ENCODE measurements around the gene GFRA3. TPM values are rescaled to one million over a fixed set of nuclear protein-coding genes. Genes with fewer than 3 reads are reported as not detected.

Gene GFRA3
- total and polyA plus RNA-seq, 2 donors, result 0.14 to 2.1 TPM

DNA sequence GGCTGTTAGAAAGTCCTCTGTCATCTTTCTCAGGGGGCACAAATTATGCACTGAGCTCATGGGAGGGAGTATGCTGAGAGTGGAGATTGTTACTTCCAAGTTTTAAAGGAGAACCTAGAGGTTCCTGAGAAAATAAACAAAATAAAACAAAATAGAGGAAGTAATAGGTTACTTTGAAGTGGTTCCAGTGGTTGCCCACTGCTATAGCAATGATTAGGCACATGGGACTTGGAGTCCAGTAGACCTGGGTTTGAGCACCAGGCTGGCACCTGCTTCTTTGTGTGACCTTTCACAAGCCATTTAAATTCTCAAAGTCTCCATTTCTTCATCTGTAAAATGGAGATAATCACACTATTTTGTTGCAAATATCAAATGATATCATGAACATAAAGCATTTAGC is 47.5 kb downstream of the GFRA3 start:
- DNase-seq (ENCODE audit: low read depth in 6 of 9, low spot score in 9 of 9), result no peak
- Histone ChIP-seq H3K4me3 (ENCODE audit: low read length in 2 of 2) (no peak overlapping the region), H3K4me1 (ENCODE audit: control insufficient read depth in 2 of 2, insufficient read depth in 2 of 2, low read length in 2 of 2) (peaks cover 0 to 3% of the 10 kb centered on the region in 2 donors), H3K9me3 (ENCODE audit: control insufficient read depth in 2 of 2, insufficient read depth in 1 of 2, low read length in 1 of 2) (peaks cover 0 to 13% of the 10 kb centered on the region in 2 donors), H3K27me3 (ENCODE audit: control insufficient read depth in 2 of 2, insufficient read depth in 1 of 2, low read length in 1 of 2) (peaks cover 0 to 6% of the 10 kb centered on the region in 2 donors), H3K36me3 (ENCODE audit: control insufficient read depth in 2 of 2, insufficient read depth in 2 of 2, low read length in 1 of 2) (no peaks in the 10 kb centered on the region), H3K27ac (ENCODE audit: low read depth in 1 of 2, low read length in 1 of 2) (no peak overlapping the region)

DNA sequence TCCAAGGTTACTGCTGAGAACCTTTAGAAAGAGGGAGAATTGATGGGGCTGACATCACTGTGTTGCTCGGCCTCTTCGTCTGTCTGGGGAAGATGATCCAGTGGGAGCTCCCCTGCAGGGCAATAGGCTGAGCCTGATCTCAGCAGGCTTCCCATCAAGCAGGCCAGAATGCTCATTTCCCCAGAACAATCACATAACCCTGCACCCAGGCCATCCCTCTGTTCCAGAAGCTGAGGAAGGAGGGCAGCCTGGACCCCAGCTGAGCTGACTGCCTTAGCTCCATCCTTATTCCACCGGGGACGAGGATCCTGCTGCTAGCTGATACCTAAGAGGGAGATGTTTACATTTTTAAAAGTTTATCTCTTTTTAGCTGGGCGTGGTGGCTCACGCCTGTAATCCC is 49.7 kb downstream of the GFRA3 start:
- Histone ChIP-seq H3K27ac (ENCODE audit: low read depth in 1 of 2, low read length in 1 of 2) (no peak overlapping the region), H3K4me1 (ENCODE audit: control insufficient read depth in 2 of 2, insufficient read depth in 2 of 2, low read length in 2 of 2) (no peaks in the 10 kb centered on the region), H3K36me3 (ENCODE audit: control insufficient read depth in 2 of 2, insufficient read depth in 2 of 2, low read length in 1 of 2) (no peaks in the 10 kb centered on the region), H3K27me3 (ENCODE audit: control insufficient read depth in 2 of 2, insufficient read depth in 1 of 2, low read length in 1 of 2) (peaks cover 0 to 6% of the 10 kb centered on the region in 2 donors), H3K9me3 (ENCODE audit: control insufficient read depth in 2 of 2, insufficient read depth in 1 of 2, low read length in 1 of 2) (peaks cover 0 to 11% of the 10 kb centered on the region in 2 donors), H3K4me3 (ENCODE audit: low read length in 2 of 2) (no peak overlapping the region)
- DNase-seq (ENCODE audit: low read depth in 6 of 9, low spot score in 9 of 9), result no peak
- WGBS, result 98% methylated on average over 6 of the region's 6 CpGs

DNA sequence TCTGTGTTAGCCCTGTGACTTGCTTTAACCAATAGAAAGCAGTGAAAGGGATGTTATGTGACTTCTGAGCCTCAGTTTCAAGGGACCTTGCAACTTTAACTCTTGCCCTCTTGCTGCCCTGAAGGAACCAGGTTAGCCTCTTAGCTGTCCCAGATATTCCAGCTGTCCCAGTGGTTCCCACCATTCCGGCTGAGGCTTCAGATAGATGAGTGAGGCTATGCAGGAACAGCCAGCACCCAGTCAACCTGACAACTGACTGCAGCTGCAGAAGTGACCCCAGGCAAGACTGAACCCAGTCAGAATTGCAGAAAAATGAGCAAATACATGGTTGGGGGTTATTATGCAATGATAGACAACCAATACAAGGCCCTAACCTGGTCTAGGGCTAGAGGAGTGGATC is 50.9 kb downstream of the GFRA3 start:
- peaks cover 0 to 11% of the 10 kb centered on the region in 2 donors for H3K9me3 ChIP-seq (ENCODE audit: control insufficient read depth in 2 of 2, insufficient read depth in 1 of 2, low read length in 1 of 2)
- no peak overlapping the region for H3K4me3 ChIP-seq (ENCODE audit: low read length in 2 of 2)
- no peaks in the 10 kb centered on the region for H3K36me3 ChIP-seq (ENCODE audit: control insufficient read depth in 2 of 2, insufficient read depth in 2 of 2, low read length in 1 of 2)
- no peak overlapping the region for H3K27ac ChIP-seq (ENCODE audit: low read depth in 1 of 2, low read length in 1 of 2)
- peaks cover 0 to 6% of the 10 kb centered on the region in 2 donors for H3K27me3 ChIP-seq (ENCODE audit: control insufficient read depth in 2 of 2, insufficient read depth in 1 of 2, low read length in 1 of 2)
- DNase-seq (ENCODE audit: low read depth in 6 of 9, low spot score in 9 of 9), result no peak
- WGBS, result 98% methylated on average over 1 of the region's 1 CpG
- no peaks in the 10 kb centered on the region for H3K4me1 ChIP-seq (ENCODE audit: control insufficient read depth in 2 of 2, insufficient read depth in 2 of 2, low read length in 2 of 2)

- 95% methylated on average over 2 of the region's 2 CpGs for WGBS
- H3K27ac ChIP-seq (ENCODE audit: low read depth in 1 of 2, low read length in 1 of 2), result no peak overlapping the region
- H3K4me3 ChIP-seq (ENCODE audit: low read length in 2 of 2), result no peak overlapping the region
- no peaks in the 10 kb centered on the region for H3K9me3 ChIP-seq (ENCODE audit: control insufficient read depth in 2 of 2, insufficient read depth in 1 of 2, low read length in 1 of 2)
- H3K27me3 ChIP-seq (ENCODE audit: control insufficient read depth in 2 of 2, insufficient read depth in 1 of 2, low read length in 1 of 2), result no peaks in the 10 kb centered on the region
- H3K4me1 ChIP-seq (ENCODE audit: control insufficient read depth in 2 of 2, insufficient read depth in 2 of 2, low read length in 2 of 2), result peaks cover 0 to 13% of the 10 kb centered on the region in 2 donors
- no peaks in the 10 kb centered on the region for H3K36me3 ChIP-seq (ENCODE audit: control insufficient read depth in 2 of 2, insufficient read depth in 2 of 2, low read length in 1 of 2)
- DNase-seq (ENCODE audit: low read depth in 6 of 9, low spot score in 9 of 9), result no peak
Measured at GRCh38 chr5:138216799-138217198, 57.6 kb downstream of the GFRA3 start.

GRCh38 chr5:138213161-138214029 is 61.0 kb downstream of the GFRA3 start, which contains the start of gene CDC23:
Gene CDC23, minus strand, starts transcription at chr5:138213323. Its CDS starts 11 bp downstream, at chr5:138213312.
- WGBS, result 1% methylated on average over 32 of the region's 32 CpGs
- H3K27ac ChIP-seq (ENCODE audit: low read depth in 1 of 2, low read length in 1 of 2), result peak within 1 kb of the TSS; percentile 70 to 84
- DNase-seq (ENCODE audit: low read depth in 6 of 9, low spot score in 9 of 9), result peak; percentile 88 to 98 (median 95)

DNA sequence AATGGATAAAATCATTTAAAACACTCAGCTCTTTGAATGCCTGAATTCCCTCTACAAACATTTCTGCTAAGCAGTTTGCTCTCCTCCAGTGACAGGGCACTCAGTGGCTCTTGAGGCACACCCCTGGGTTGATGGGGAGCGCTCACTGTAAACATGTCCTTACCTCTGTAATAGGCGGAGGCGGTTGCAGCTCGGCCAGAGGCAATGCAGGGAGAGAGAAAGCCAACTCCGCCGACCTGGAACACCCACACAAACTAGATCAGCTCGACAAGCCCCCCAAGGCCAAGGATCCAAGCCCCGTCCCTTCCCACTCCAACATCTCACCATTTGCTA is 61.6 kb downstream of the GFRA3 start:
- Histone ChIP-seq H3K27me3 (ENCODE audit: control insufficient read depth in 2 of 2, insufficient read depth in 1 of 2, low read length in 1 of 2) (no peaks in the 10 kb centered on the region), H3K9me3 (ENCODE audit: control insufficient read depth in 2 of 2, insufficient read depth in 1 of 2, low read length in 1 of 2) (no peaks in the 10 kb centered on the region), H3K4me1 (ENCODE audit: control insufficient read depth in 2 of 2, insufficient read depth in 2 of 2, low read length in 2 of 2) (peaks cover 0 to 13% of the 10 kb centered on the region in 2 donors), H3K27ac (ENCODE audit: low read depth in 1 of 2, low read length in 1 of 2) (peak overlapping the region; percentile 70 to 84), H3K36me3 (ENCODE audit: control insufficient read depth in 2 of 2, insufficient read depth in 2 of 2, low read length in 1 of 2) (peaks cover 3% of the 10 kb centered on the region in 2 donors), H3K4me3 (ENCODE audit: low read length in 2 of 2) (peak overlapping the region; percentile 95 to 100)
- WGBS, result 0% methylated on average over 8 of the region's 8 CpGs
- DNase-seq (ENCODE audit: low read depth in 6 of 9, low spot score in 9 of 9), result no peak

More at GRCh38 chr5:138213161-138214029, 61.0 kb downstream of the GFRA3 start, which contains the start of gene CDC23:
- peaks cover 0 to 13% of the 10 kb centered on the region in 2 donors for H3K4me1 ChIP-seq (ENCODE audit: control insufficient read depth in 2 of 2, insufficient read depth in 2 of 2, low read length in 2 of 2)
- no peaks in the 10 kb centered on the region for H3K27me3 ChIP-seq (ENCODE audit: control insufficient read depth in 2 of 2, insufficient read depth in 1 of 2, low read length in 1 of 2)
- H3K4me3 ChIP-seq (ENCODE audit: low read length in 2 of 2), result peak within 1 kb of the TSS; percentile 95 to 100
- H3K36me3 ChIP-seq (ENCODE audit: control insufficient read depth in 2 of 2, insufficient read depth in 2 of 2, low read length in 1 of 2), result peaks cover 3% of the 10 kb centered on the region in 2 donors
- no peaks in the 10 kb centered on the region for H3K9me3 ChIP-seq (ENCODE audit: control insufficient read depth in 2 of 2, insufficient read depth in 1 of 2, low read length in 1 of 2)

GRCh38 chr5:138210985-138211384 is 63.4 kb downstream of the GFRA3 start:
- Histone ChIP-seq H3K27ac (ENCODE audit: low read depth in 1 of 2, low read length in 1 of 2) (no peak overlapping the region), H3K9me3 (ENCODE audit: control insufficient read depth in 2 of 2, insufficient read depth in 1 of 2, low read length in 1 of 2) (no peaks in the 10 kb centered on the region), H3K27me3 (ENCODE audit: control insufficient read depth in 2 of 2, insufficient read depth in 1 of 2, low read length in 1 of 2) (no peaks in the 10 kb centered on the region), H3K36me3 (ENCODE audit: control insufficient read depth in 2 of 2, insufficient read depth in 2 of 2, low read length in 1 of 2) (peaks cover 3 to 10% of the 10 kb centered on the region in 2 donors), H3K4me1 (ENCODE audit: control insufficient read depth in 2 of 2, insufficient read depth in 2 of 2, low read length in 2 of 2) (peaks cover 0 to 13% of the 10 kb centered on the region in 2 donors), H3K4me3 (ENCODE audit: low read length in 2 of 2) (no peak overlapping the region)
- DNase-seq (ENCODE audit: low read depth in 6 of 9, low spot score in 9 of 9), result no peak
- 97% methylated on average over 3 of the region's 3 CpGs for WGBS

Other genes starting within 250 kb of the GFRA3 start
- gene FAM13B, start 241.5 kb downstream of the GFRA3 start, total RNA-seq, result 17.4 TPM
- 16.9 TPM for gene FAM13B, start 241.5 kb downstream of the GFRA3 start, polyA plus RNA-seq
- 0.05 TPM for gene WNT8A, start 190.6 kb downstream of the GFRA3 start, total RNA-seq
- gene WNT8A, start 190.6 kb downstream of the GFRA3 start, polyA plus RNA-seq, result 0.09 TPM
- gene NME5, start 135.2 kb downstream of the GFRA3 start, total RNA-seq, result 1.2 TPM
- 4.3 TPM for gene NME5, start 135.2 kb downstream of the GFRA3 start, polyA plus RNA-seq
- gene BRD8, start 96.0 kb downstream of the GFRA3 start, total RNA-seq, result 44.3 TPM
- 75.3 TPM for gene BRD8, start 96.0 kb downstream of the GFRA3 start, polyA plus RNA-seq
- gene KIF20A, start 95.5 kb downstream of the GFRA3 start, total RNA-seq, result 40.0 TPM
- 3.7 TPM for gene KIF20A, start 95.5 kb downstream of the GFRA3 start, polyA plus RNA-seq
- gene CDC23, start 61.3 kb downstream of the GFRA3 start, total RNA-seq, result 27.9 TPM
- 18.8 TPM for gene CDC23, start 61.3 kb downstream of the GFRA3 start, polyA plus RNA-seq
- gene CDC25C, start 57.2 kb upstream of the GFRA3 start, total RNA-seq, result 12.9 TPM
- 1.9 TPM for gene CDC25C, start 57.2 kb upstream of the GFRA3 start, polyA plus RNA-seq
- gene FAM53C, start 63.6 kb upstream of the GFRA3 start, total RNA-seq, result 16.7 TPM
- 16.7 TPM for gene FAM53C, start 63.6 kb upstream of the GFRA3 start, polyA plus RNA-seq
- gene KDM3B, start 78.1 kb upstream of the GFRA3 start, total RNA-seq, result 43.2 TPM
- 40.0 TPM for gene KDM3B, start 78.1 kb upstream of the GFRA3 start, polyA plus RNA-seq
- gene REEP2, start 164.4 kb upstream of the GFRA3 start, total RNA-seq, result 1.6 TPM
- 4.8 TPM for gene REEP2, start 164.4 kb upstream of the GFRA3 start, polyA plus RNA-seq
- 7.1 TPM for gene EGR1, start 190.9 kb upstream of the GFRA3 start, total RNA-seq
- 56.3 TPM for gene EGR1, start 190.9 kb upstream of the GFRA3 start, polyA plus RNA-seq